HL-60 (cell line): ENCODE data around the gene MPST.

Source experiments
- DNase-seq, 2 experiments: peaks; one replicate each; pipeline ENCODE4 v3.0.0-alpha.2; 2010 to 2020; ENCODE audit warnings: low read depth in 1 of 2, low spot score in 1 of 2
- H3K27ac ChIP-seq: fragments of 250-450 bp; sonication (Bioruptor Pico); replicated peaks from 2 replicates; pipeline ENCODE4 v1.5.1; 2020; ENCODE audit warnings: mild to moderate bottlenecking, moderate library complexity
- H3K27me3 ChIP-seq: fragments of 250-450 bp; sonication (Bioruptor Pico); 2 replicates; pipeline ENCODE4 v1.5.1; 2021; ENCODE audit warnings: mild to moderate bottlenecking, moderate library complexity; ENCODE audit not compliant: insufficient read depth, poor library complexity, severe bottlenecking
- H3K4me3 ChIP-seq: replicated peaks from 2 replicates; pipeline ENCODE4 v1.5.1; 2011; ENCODE audit warnings: mild to moderate bottlenecking, control low read depth, low read length; ENCODE audit not compliant: insufficient read depth
- CTCF ChIP-seq: IDR thresholded peaks from one replicate; pipeline ENCODE4 v1.5.1; 2011; ENCODE audit warnings: low read length, control low read depth, inconsistent platforms; ENCODE audit not compliant: insufficient read depth
- GABPA ChIP-seq: IDR thresholded peaks from 2 replicates; pipeline ENCODE4 v1.6.1; 2012; ENCODE audit warnings: low read depth
- POLR2AphosphoS5 ChIP-seq: IDR thresholded peaks from 2 replicates; pipeline ENCODE4 v1.6.1; 2012; ENCODE audit warnings: low read depth
- REST ChIP-seq: IDR thresholded peaks from 2 replicates; pipeline ENCODE4 v1.6.1; 2012; ENCODE audit warnings: low read depth; ENCODE audit not compliant: insufficient replicate concordance
- SPI1 ChIP-seq: IDR thresholded peaks from 2 replicates; pipeline ENCODE4 v1.6.1; 2012; ENCODE audit warnings: low read depth, mild to moderate bottlenecking, borderline replicate concordance

MPST gene

GRCh38 chr22:37012262-37012904 lies 7.2 kb upstream of the MPST start:
- Histone ChIP-seq H3K27me3 (no peaks in the 10 kb centered on the region), H3K27ac (no peak overlapping the region), H3K4me3 (no peak overlapping the region)
- no peak for DNase-seq
- TF ChIP-seq POLR2AphosphoS5, result no peak
- TF ChIP-seq GABPA, result no peak
- no peak for TF ChIP-seq CTCF
- no peak for TF ChIP-seq REST
- TF ChIP-seq SPI1, result no peak

GRCh38 chr22:37012956-37013355 lies 6.6 kb upstream of the MPST start:
- H3K27me3 ChIP-seq, result no peaks in the 10 kb centered on the region
- TF ChIP-seq POLR2AphosphoS5, result no peak
- no peak for TF ChIP-seq GABPA
- TF ChIP-seq REST, result no peak
- H3K4me3 ChIP-seq, result no peak overlapping the region
- H3K27ac ChIP-seq, result no peak overlapping the region
- DNase-seq, result no peak

- H3K27me3 ChIP-seq, result no peaks in the 10 kb centered on the region
- no peak for DNase-seq
- TF ChIP-seq POLR2AphosphoS5 (no peak), SPI1 (no peak), CTCF (no peak), GABPA (no peak), REST (no peak)
- H3K27ac ChIP-seq, result no peak overlapping the region
- no peak overlapping the region for H3K4me3 ChIP-seq
Measured at GRCh38 chr22:37014415-37014806, 5.1 kb upstream of the MPST start.
